Limb (tissue), 2 donors: Measurements from ENCODE around the gene ACTG1.

ENCODE experiments used
- DNase-seq, 2 donors: peaks; one replicate each; pipeline ENCODE4 v3.0.0-alpha.2; 2016; ENCODE audit errors: extremely low spot score in 2 of 2

The ACTG1 gene

GRCh38 chr17:81466564-81467472, 45.8 kb downstream of the ACTG1 start:
- no peak for DNase-seq

DNA sequence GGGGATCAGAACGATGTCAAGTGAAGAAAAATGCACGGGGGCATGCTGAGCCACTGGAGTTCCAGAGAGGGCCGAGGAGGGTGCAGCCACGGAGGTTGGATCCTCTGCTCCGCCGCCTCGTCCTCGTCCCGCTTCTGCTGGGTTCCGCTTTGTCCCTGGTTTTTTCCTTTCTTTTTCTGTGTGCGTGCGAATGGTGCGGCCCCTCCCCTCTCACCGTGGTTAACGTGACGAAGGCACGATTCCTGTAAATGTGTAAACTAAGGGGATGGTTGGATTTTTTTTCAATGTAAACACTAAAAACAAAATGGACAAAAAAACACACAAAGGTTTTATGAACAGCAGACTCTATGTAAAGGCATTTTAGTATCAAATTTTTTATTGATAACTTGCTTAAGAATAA, 46.7 kb downstream of the ACTG1 start:
- no peak for DNase-seq

GRCh38 chr17:81464586-81464985, 48.0 kb downstream of the ACTG1 start:
- DNase-seq, result no peak

- DNase-seq, result no peak
Observed at GRCh38 chr17:81463506-81463905, 49.1 kb downstream of the ACTG1 start.

DNA sequence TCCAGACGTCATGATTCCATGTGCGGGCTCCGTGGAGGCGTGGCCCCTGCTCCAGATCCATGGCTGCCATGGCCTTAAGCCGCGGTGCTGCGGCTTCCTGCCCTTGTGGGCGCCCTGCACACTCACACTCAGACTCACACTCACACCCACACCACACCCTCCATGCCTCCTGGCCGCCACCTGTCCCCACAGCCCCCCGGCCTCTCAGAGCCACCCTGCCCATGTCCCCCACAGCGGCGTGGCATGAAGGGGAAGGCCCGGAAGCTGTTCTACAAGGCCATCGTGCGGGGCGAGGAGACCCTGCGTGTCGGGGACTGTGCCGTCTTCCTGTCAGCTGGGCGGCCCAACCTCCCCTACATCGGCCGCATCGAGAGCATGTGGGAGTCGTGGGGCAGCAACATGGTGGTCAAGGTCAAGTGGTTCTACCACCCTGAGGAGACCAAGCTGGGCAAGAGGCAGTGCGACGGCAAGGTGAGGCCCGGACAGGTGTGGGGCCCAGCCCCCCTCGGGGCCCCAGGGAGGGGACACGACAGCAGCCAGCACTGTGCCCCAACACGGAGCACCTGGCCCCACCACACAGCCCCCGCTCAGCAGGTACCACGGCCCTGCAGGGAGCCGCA, 50.0 kb downstream of the ACTG1 start:
- DNase-seq, result no peak

DNA sequence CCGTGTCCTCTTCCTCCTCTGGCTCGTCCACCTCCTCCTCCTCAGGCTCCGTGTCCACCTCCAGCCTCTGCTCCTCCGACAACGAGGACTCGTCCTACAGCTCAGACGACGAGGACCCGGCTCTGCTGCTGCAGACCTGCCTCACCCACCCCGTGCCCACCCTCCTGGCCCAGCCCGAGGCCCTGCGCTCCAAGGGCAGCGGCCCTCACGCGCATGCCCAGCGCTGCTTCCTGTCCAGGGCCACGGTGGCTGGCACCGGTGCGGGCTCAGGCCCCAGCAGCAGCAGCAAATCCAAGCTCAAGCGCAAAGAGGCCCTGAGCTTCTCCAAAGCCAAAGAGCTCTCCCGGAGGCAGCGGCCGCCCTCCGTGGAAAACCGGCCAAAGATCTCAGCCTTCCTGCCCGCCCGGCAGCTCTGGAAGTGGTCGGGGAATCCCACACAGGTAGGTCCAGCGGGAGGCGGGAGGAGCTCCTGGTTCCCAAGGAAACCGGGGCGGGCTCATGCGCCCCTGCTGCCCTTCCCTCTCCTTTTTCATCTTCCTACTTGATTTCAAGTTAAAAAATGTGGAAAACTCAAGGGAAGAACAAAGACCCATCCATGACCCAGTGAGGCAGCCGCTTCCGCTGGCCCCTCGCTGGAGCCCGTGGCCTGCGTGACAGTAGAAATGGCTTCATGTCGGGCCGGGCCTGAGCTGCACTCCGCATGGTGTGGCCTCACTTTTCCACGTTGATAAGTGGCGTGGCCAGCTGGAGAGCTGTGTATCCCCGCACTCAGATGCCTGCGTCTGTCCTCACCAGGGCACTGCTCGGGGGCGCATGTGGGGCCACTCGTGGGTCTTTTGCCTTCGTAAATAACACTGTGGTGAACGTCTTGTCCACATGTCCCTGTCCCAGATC, 50.7 kb downstream of the ACTG1 start:
- DNase-seq, result no peak

- DNase-seq, result no peak
Observed at GRCh38 chr17:81460856-81461460, 51.6 kb downstream of the ACTG1 start.
